Heart left ventricle (tissue), 13 donors: ENCODE data around the gene COL15A1.

ENCODE experiments used
- CTCF ChIP-seq, 12 donors: fragments of 200-600 bp; sonication (generic) in 4 of 12; IDR thresholded peaks; one replicate each; pipeline versions ENCODE4 v1.5.0 to v1.8.0; 2018 to 2022; ENCODE audit warnings: antibody characterized with exemption in 12 of 12, mild to moderate bottlenecking in 5 of 12
- POLR2A ChIP-seq, 2 donors: fragments of 450-650 bp; IDR thresholded peaks; one replicate each; pipeline ENCODE4 v1.6.1; 2017; ENCODE audit warnings: antibody characterized with exemption in 2 of 2, mild to moderate bottlenecking in 2 of 2, moderate library complexity in 2 of 2
- donor health status: ischemic (EF 13 %, LVEDD 7.1; RV severe dilation, severe dysfunction).
- donor health status: DM: no; HTN: yes; CAD: no.
- donor health status: DM: no; HTN: no; CAD: no.
- donor health status: ischemic (EF 25% LVEDD 6.9; RV normal size, moderate dysfunction).
- donor health status: ischemic (EF 25% LVEDD 5.7; RV mildly dilated, moderate dysfunction).
- donor health status: ischemic (EF 35%, LVEDD 5.7; RV mildly dilated, moderate dysfunction).
- donor health status: nonischemic (EF 11% LVEDD 7.7; RV severe dilation, severe dysfunction).
- donor health status: DM: yes; HTN: yes; CAD: no.
- donor health status: PGD.
- donor health status: ischemic (EF 29% LVEDD 5.4; RV normal size, mild dysfunction).
- donor health status: nonischemic (EF 23%, LVEDD 6.1; RV moderate dilation, normal function).

DNA sequence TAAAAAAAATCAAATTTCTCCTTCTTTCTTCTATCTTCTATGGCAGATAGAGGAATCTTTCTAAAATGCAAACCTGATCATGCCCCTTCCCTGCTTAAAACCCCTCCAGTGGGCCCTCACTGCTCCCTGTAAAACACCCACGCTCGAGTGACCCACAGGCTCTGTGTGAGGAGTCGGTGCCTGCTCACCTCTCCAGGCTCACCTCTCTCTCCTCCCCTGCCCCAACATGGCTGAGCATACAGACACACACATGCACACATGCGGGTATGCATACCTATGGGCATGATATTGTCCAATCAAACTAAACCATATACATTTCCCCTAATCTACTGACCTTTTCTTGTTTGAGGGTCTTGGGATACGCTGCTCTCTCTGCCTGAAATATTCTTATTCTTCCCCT is 40.8 kb upstream of the COL15A1 start:
- no peak for TF ChIP-seq CTCF (IDR thresholded peaks at IDR 0.05)
- TF ChIP-seq POLR2A (IDR thresholded peaks at IDR 0.05), result no peak
